ENCODE results near the gene CLK1. TPM values are rescaled to one million over a fixed set of nuclear protein-coding genes. Genes with fewer than 3 reads are reported as not detected.

Gene CLK1
- total RNA-seq, 4 donors from 2014 or later = 79.5 to 243 (median 143) TPM

DNA sequence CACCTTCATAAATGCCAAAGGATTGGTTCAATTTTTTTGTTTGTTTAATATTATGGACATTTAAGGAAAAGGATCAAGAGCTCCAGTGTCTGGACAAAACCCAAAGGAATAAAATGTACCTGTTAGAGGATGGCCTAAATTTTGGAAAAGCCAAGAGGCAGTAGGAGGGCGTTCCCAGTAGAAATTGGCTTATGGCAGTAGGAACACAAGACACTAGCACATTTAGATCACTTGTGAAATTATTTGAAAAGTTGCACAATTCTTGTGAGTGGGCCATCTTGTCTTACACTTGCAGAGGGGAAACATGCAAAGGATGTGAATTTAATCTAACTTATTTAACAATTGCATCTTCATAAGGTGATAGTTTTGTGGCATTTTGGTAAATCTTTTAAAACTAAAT lies 49.5 kb downstream of the CLK1 start:
- TF ChIP-seq POLR2AphosphoS5 (IDR thresholded peaks at IDR 0.05) = peak; percentile 33
- TF ChIP-seq, protein P1, sequence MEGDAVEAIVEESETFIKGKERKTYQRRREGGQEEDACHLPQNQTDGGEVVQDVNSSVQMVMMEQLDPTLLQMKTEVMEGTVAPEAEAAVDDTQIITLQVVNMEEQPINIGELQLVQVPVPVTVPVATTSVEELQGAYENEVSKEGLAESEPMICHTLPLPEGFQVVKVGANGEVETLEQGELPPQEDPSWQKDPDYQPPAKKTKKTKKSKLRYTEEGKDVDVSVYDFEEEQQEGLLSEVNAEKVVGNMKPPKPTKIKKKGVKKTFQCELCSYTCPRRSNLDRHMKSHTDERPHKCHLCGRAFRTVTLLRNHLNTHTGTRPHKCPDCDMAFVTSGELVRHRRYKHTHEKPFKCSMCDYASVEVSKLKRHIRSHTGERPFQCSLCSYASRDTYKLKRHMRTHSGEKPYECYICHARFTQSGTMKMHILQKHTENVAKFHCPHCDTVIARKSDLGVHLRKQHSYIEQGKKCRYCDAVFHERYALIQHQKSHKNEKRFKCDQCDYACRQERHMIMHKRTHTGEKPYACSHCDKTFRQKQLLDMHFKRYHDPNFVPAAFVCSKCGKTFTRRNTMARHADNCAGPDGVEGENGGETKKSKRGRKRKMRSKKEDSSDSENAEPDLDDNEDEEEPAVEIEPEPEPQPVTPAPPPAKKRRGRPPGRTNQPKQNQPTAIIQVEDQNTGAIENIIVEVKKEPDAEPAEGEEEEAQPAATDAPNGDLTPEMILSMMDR (IDR thresholded peaks at IDR 0.05) = no peak
- H3K36me3 ChIP-seq = peaks cover 14 to 60% of the 10 kb centered on the region in 2 donors
- peak; percentile 35 for ATAC-seq
- 60 to 91% methylated on average over 1 of the region's 1 CpG for WGBS, 2 donors (ENCODE audit: low coverage in 1 of 2)
- H3K27me3 ChIP-seq = no peaks in the 10 kb centered on the region
- peak overlapping the region in 1 of 2 donors; percentile 85 for H3K4me3 ChIP-seq
- no peaks in the 10 kb centered on the region for H3K9me3 ChIP-seq
- H3K4me1 ChIP-seq = peaks cover 10 to 76% (median 28%) of the 10 kb centered on the region in 3 donors
- peak overlapping the region; percentile 96 to 100 (median 98) for H3K27ac ChIP-seq

DNA sequence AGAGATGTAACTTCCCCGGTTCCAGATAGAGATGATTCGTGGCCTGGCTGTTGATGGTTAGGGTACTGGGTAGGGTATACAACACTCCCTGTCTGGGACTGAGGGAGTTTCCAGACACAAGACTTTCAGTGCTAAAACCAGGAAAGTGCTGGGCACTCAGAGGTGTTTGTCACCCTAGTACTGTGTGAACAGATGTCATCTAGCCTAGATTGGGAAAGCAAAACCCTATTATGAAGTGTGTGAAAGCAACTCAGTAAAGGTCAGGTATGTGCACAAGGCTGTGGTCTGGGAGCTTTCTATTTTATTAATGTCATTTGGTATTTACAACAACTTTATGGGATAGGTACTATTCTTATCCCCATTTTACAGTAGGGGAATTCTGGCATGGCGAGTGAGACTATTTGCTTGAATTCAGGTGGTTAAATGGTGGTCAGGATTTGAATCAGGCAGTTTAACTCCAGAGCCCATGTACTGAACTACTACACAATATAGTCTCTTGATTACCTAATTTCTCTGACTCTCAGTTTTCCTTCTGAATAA lies 50.1 kb downstream of the CLK1 start:
- Histone ChIP-seq H3K4me1 (peaks cover 10 to 76% (median 28%) of the 10 kb centered on the region in 3 donors), H3K27ac (peak overlapping the region; percentile 96 to 100 (median 98))
- no peak for ATAC-seq

DNA sequence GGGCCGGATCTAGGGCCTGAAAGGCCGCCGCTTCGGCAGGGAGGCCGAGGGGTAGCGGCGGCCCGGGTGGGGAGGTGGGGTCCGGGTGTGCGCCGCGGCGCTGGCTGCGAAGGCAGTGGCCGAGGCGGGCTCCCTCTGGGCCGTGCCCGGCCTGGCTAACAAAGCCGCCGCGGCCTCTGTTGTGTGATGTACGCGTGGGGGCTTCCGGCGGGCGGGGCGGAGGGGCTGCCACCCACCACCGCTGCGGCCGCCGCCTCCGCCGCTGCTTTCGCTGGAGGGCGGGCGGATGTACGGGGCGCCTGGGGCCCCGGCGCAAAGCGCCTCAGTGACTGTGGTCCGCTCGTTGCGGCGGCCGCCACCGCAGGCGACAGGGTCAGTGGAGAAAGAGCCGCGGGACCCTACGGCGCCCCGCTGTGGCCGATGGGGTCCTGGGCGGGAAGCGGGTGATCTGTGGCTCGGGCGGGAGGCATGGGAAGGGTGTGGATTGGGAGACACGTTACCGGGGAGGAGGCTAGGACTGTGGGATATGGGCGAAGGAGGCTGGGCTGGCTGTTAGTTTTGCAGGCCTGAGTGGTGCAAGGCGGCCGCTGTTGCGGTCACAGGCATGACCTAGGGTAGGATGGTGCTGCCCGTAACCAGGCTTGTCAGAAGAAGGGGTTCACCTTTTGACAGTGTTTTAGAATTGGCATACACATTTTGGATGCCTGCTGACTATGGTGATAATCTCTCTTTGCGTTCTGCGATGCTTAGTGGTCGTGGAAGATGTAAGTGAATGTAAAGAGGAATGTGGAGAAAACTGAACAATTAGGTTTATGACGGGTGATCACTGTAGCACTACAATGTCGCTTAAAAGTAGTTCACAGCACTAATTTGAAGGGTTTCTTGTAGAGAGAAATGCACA lies 52.1 kb downstream of the CLK1 start:
- TF ChIP-seq, protein P1 (IDR thresholded peaks at IDR 0.05) = peak in 3 of 4 experiments; percentile 41 to 78 (median 58)
- TF ChIP-seq EP300 (IDR thresholded peaks at IDR 0.05) (no peak), POLR2AphosphoS5 (IDR thresholded peaks at IDR 0.05) (peak; percentile 39), POLR2A (IDR thresholded peaks at IDR 0.05) (no peak)
- no peaks in the 10 kb centered on the region for H3K27me3 ChIP-seq
- 0 to 1% methylated on average over 9 to 22 of the region's 70 CpGs for WGBS, 2 donors (ENCODE audit: low coverage in 1 of 2)
- H3K4me1 ChIP-seq = peaks cover 10 to 60% (median 28%) of the 10 kb centered on the region in 3 donors
- peaks cover 0 to 34% of the 10 kb centered on the region in 2 donors for H3K36me3 ChIP-seq
- ATAC-seq = peak; percentile 49
- peak overlapping the region; percentile 96 to 100 (median 98) for H3K27ac ChIP-seq
- no peaks in the 10 kb centered on the region for H3K9me3 ChIP-seq
- peak overlapping the region; percentile 85 to 96 for H3K4me3 ChIP-seq

More for the DNA sequence above, 50.1 kb downstream of the CLK1 start:
- peak overlapping the region; percentile 85 to 96 for H3K4me3 ChIP-seq
- TF ChIP-seq, protein P1 (IDR thresholded peaks at IDR 0.05) = peak in 1 of 4 experiments; percentile 8
- TF ChIP-seq EP300 (IDR thresholded peaks at IDR 0.05) = no peak
- WGBS, 2 donors (ENCODE audit: low coverage in 1 of 2) = 63 to 88% methylated on average over 1 to 3 of the region's 3 CpGs
- H3K27me3 ChIP-seq = no peaks in the 10 kb centered on the region
- H3K9me3 ChIP-seq = no peaks in the 10 kb centered on the region
- peaks cover 14 to 54% of the 10 kb centered on the region in 2 donors for H3K36me3 ChIP-seq

DNA sequence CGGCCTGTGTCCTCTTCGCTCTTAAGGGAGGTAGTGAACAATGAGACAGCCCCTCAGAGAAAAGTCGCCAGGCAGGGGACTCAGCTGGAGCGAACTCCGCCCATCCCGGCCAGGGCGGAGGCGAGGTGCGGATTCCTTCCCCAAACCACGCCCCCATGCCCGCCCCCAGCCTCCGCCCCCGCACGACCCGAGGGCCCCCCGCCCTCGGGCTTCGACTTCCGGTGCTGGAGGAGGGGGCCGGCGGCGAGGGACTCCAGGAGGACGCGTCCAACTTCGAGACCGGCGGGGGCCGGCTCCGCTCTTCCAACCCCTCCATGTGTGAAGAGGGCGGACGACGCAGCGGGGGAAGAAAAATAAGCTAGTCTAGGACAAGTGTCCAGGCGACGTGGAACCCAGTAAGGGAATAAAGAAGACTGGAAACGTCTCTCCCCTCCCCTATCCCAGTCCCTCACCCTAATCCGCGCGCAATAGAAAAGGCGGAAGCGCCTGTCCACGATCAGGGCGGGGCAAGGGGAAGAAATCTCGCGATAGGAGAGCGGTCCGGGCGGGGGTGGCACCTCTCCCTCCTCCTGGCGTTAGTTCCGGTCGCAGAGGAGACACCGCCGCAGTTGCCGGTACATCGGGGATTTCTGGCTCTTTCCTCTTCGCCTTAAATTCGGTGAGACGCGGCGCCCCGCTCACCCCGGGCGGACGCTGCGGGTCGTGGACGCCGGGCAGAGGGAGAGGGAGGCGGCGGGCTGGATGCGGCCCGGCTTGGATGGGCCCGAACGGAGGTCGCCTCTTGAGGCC lies 52.9 kb downstream of the CLK1 start, which contains the start of gene BZW1:
TSS of gene BZW1 (plus strand) at position 578 of the 789 bp plus-strand sequence. CDS start 1,308 bp downstream, outside the sequence.
- TF ChIP-seq, protein P1 (IDR thresholded peaks at IDR 0.05) = no peak
- peak; percentile 98 for TF ChIP-seq POLR2AphosphoS5 (IDR thresholded peaks at IDR 0.05)
- TF ChIP-seq POLR2A (IDR thresholded peaks at IDR 0.05) = peak; percentile 97
- no peak for TF ChIP-seq EP300 (IDR thresholded peaks at IDR 0.05)
- no peaks in the 10 kb centered on the region for H3K9me3 ChIP-seq
- peaks cover 10 to 53% (median 28%) of the 10 kb centered on the region in 3 donors for H3K4me1 ChIP-seq
- WGBS, 2 donors (ENCODE audit: low coverage in 1 of 2) = 0 to 1% methylated on average over 17 to 22 of the region's 75 CpGs
- H3K27me3 ChIP-seq = no peaks in the 10 kb centered on the region
- H3K4me3 ChIP-seq = peak within 1 kb of the TSS; percentile 85 to 96
- H3K27ac ChIP-seq = peak within 1 kb of the TSS; percentile 96 to 100 (median 98)
- peaks cover 0 to 26% of the 10 kb centered on the region in 2 donors for H3K36me3 ChIP-seq
- peak; percentile 90 for ATAC-seq

Measured in gastroesophageal sphincter (tissue), 4 donors.